Measurements from ENCODE around the gene SENP7.

- no peak for TF ChIP-seq CTCF (IDR thresholded peaks at IDR 0.05 in 4 of 5, conservative IDR thresholded peaks at IDR 0.05 in 1 of 5)
- TF ChIP-seq POLR2A (IDR thresholded peaks at IDR 0.05) = no peak
Observed at GRCh38 chr3:101461451-101461850, 51.6 kb downstream of the SENP7 start.

Data from gastrocnemius medialis (tissue), 4 donors.